NAMALWA (cell line): ENCODE data around the gene FBXL7.

Experiments
- DNase-seq: peaks from one replicate; pipeline ENCODE4 v3.0.0-alpha.2; 2015; ENCODE audit warnings: low spot score

FBXL7 gene

GRCh38 chr5:15715967-15716366 is 216.0 kb downstream of the FBXL7 start:
- no peak for DNase-seq

GRCh38 chr5:15717001-15717400 is 217.0 kb downstream of the FBXL7 start:
- DNase-seq, result no peak

GRCh38 chr5:15718421-15719179 is 218.6 kb downstream of the FBXL7 start:
- no peak for DNase-seq

- no peak for DNase-seq
Measured at GRCh38 chr5:15719784-15720183, 219.8 kb downstream of the FBXL7 start.

GRCh38 chr5:15720515-15720914 is 220.5 kb downstream of the FBXL7 start:
- no peak for DNase-seq

- no peak for DNase-seq
Measured at GRCh38 chr5:15722305-15722704, 222.3 kb downstream of the FBXL7 start.

GRCh38 chr5:15727375-15727774 is 227.4 kb downstream of the FBXL7 start:
- no peak for DNase-seq

- DNase-seq, result no peak
Measured at GRCh38 chr5:15728811-15729210, 228.8 kb downstream of the FBXL7 start.

GRCh38 chr5:15731699-15732098 is 231.7 kb downstream of the FBXL7 start:
- DNase-seq, result no peak

- no peak for DNase-seq
Measured at GRCh38 chr5:15734058-15734457, 234.1 kb downstream of the FBXL7 start.

GRCh38 chr5:15737036-15737821 is 237.2 kb downstream of the FBXL7 start:
- DNase-seq, result no peak

GRCh38 chr5:15737871-15738664 is 238.1 kb downstream of the FBXL7 start:
- DNase-seq, result no peak

GRCh38 chr5:15740383-15740782 is 240.4 kb downstream of the FBXL7 start:
- DNase-seq, result no peak

- DNase-seq, result no peak
Measured at GRCh38 chr5:15741591-15741990, 241.6 kb downstream of the FBXL7 start.

- DNase-seq, result no peak
Measured at GRCh38 chr5:15746833-15747232, 246.9 kb downstream of the FBXL7 start.

GRCh38 chr5:15748266-15748665 is 248.3 kb downstream of the FBXL7 start:
- no peak for DNase-seq

- DNase-seq, result no peak
Measured at GRCh38 chr5:15752663-15753285, 252.8 kb downstream of the FBXL7 start.

GRCh38 chr5:15753752-15754151 is 253.8 kb downstream of the FBXL7 start:
- no peak for DNase-seq

GRCh38 chr5:15757103-15757502 is 257.1 kb downstream of the FBXL7 start:
- no peak for DNase-seq

GRCh38 chr5:15757619-15758018 is 257.6 kb downstream of the FBXL7 start:
- DNase-seq, result no peak

GRCh38 chr5:15762668-15763067 is 262.7 kb downstream of the FBXL7 start:
- no peak for DNase-seq

GRCh38 chr5:15763754-15764153 is 263.8 kb downstream of the FBXL7 start:
- DNase-seq, result no peak
